GM10248 (cell line): ENCODE data around the gene RFTN1.

Experiments used
- CTCF ChIA-PET: fragments of 300-600 bp; sonication (Branson Sonifier 250); formaldehyde crosslinking; extraction: SDS; loops from one replicate; lab custom pipeline; 2021; ENCODE audit warnings: antibody characterized with exemption; lab: Yijun Ruan, JAX
- POLR2A ChIA-PET: fragments of 350-650 bp; sonication (Branson Sonifier 250); formaldehyde crosslinking; extraction: SDS; loops from one replicate; lab custom pipeline; 2020; ENCODE audit warnings: antibody characterized with exemption; lab: Yijun Ruan, JAX
- DNase-seq: peaks from one replicate; pipeline ENCODE4 v3.0.0; 2012; ENCODE audit errors: extremely low spot score
- TF ChIP-seq, protein P1 (sequence below): IDR thresholded peaks from 2 replicates; pipeline ENCODE4 v1.5.1; 2012; ENCODE audit warnings: mild to moderate bottlenecking, low read depth; ENCODE audit errors: extremely low read depth, missing control alignments, control extremely low read depth

Gene RFTN1

DNA sequence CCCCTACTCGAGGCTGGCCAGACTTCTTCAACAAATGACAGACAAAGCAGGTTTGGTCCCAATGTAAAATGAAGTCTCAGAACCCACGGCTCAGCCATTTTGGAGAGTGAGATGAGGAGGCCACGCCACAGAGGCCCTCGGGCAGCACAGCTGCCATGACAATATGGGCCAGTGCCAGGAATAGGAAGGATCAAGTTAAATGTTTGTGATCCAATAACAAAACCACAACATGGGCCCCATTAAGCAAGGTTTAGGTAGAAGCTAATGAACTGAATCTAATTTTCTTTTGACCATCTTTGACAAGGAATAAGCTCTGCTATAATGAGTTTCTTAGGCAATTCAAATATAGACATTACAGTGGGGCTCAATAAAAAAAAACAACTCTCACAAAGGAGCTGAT, 52.6 kb downstream of the RFTN1 start:
- POLR2A ChIA-PET = interaction anchor here (0.6 kb wide), 1 partner anchor 9 kb away, joined by 3 read pairs; no protein-coding TSS in a partner anchor
- CTCF ChIA-PET = interaction anchor here (1.0 to 2.8 kb wide), 4 partner anchors 11 to 55 kb away, joined by 3 to 10 read pairs (median 3); no protein-coding TSS in a partner anchor
- TF ChIP-seq, protein P1, sequence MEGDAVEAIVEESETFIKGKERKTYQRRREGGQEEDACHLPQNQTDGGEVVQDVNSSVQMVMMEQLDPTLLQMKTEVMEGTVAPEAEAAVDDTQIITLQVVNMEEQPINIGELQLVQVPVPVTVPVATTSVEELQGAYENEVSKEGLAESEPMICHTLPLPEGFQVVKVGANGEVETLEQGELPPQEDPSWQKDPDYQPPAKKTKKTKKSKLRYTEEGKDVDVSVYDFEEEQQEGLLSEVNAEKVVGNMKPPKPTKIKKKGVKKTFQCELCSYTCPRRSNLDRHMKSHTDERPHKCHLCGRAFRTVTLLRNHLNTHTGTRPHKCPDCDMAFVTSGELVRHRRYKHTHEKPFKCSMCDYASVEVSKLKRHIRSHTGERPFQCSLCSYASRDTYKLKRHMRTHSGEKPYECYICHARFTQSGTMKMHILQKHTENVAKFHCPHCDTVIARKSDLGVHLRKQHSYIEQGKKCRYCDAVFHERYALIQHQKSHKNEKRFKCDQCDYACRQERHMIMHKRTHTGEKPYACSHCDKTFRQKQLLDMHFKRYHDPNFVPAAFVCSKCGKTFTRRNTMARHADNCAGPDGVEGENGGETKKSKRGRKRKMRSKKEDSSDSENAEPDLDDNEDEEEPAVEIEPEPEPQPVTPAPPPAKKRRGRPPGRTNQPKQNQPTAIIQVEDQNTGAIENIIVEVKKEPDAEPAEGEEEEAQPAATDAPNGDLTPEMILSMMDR = no peak
- DNase-seq = no peak

DNA sequence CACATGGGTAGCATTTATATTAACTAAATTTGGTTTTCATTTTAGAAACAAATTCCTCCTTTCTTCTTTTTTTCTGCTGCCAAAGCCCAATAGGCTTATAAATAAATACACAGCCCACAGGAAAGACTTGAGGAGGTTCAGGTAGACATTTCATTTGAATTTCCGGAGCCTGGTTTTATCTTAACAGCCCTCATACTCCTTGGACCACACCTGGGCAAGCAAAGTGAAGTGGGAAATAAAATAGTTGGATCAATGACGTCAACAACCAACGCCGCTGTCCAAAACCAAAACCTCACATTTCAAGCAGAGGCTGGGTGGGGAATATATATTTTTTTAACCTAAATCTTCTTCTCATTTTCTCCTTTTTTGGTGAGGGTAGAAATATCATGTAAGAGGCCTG, 53.2 kb downstream of the RFTN1 start:
- CTCF ChIA-PET = interaction anchor here (1.0 to 2.8 kb wide), 2 partner anchors 11 to 21 kb away, joined by 4 to 10 read pairs; no protein-coding TSS in a partner anchor
- POLR2A ChIA-PET = no interaction called here
- TF ChIP-seq, protein P1 = no peak
- DNase-seq = no peak

DNA sequence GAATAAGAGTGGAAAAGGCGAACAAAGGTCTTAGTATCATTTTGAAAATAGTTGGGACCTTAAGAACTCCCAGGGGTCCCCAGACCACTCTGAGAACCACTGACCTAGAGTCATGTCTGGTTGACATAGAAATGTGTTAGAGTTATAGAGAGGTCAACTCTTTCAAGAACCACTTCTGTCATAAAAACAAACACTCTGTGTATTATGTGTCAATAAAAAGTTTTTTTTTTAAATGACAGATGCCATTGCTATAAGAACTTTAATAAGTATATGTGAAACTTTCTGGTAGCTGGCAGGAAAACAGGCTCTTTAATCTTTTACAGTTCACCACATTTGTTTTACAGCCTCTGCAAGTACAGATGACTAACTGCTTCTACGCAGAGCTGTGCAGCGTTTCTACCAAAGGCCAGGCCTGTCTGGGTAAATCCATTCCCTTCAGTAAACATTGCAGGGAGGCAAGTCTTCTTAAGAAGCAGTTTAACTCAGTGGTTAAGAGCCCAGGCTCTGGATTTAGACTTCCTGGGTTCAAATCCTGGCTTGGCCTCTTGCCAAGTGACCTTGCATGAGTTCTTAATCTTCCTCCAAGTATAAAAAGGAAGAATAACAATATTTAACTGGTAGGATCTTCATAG, 56.6 kb downstream of the RFTN1 start:
- no peak for DNase-seq
- POLR2A ChIA-PET = no interaction called here
- CTCF ChIA-PET = no interaction called here
- TF ChIP-seq, protein P1 = no peak

DNA sequence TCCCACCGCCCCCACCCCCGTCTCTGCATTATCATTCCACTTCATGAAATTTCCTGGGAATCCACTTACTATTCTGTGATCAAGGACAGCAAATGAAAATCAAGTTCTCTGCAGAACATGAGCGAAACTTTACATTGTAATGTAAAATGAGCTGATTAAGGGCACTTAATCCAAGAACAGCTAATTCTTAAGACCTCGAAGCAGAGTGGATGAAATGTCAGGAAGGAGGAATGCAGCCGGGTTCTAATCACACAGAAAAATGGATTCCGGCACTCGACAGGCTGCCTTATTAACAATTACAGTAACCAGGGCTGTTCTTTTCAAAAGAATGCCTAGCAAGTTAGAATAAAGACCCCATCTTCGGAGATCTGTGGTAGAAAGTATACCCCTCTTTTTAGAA, 57.5 kb downstream of the RFTN1 start:
- POLR2A ChIA-PET = no interaction called here
- DNase-seq = no peak
- CTCF ChIA-PET = interaction anchor here (1.0 to 5.3 kb wide), 3 partner anchors 11 to 95 kb away, joined by 3 to 33 read pairs (median 3); no protein-coding TSS in a partner anchor
- TF ChIP-seq, protein P1 = no peak

DNA sequence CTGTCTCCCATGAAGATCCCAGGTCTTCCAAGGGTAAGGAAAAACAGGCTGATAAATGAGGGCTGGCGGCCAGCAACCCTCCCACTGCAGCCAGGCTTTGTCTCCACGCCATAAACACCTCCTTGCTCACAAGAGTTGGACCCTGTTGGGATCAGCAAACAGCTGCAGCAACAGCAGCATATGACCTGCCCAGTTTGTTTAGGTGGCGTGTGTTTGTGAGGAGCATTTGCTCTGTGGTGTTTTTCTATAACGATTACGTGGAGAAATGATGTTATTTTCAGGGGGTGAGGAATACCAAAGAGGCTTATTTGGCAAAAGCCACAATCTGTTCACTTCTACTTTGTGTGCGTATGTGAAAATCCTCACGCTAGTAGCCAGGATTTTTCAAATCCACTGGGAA, 58.5 kb downstream of the RFTN1 start:
- ChIA-PET CTCF (interaction anchor here (0.9 to 5.3 kb wide), 4 partner anchors 12 to 44 kb away, joined by 3 to 33 read pairs (median 3); no protein-coding TSS in a partner anchor), POLR2A (no interaction called here)
- DNase-seq = no peak
- TF ChIP-seq, protein P1 = no peak

DNA sequence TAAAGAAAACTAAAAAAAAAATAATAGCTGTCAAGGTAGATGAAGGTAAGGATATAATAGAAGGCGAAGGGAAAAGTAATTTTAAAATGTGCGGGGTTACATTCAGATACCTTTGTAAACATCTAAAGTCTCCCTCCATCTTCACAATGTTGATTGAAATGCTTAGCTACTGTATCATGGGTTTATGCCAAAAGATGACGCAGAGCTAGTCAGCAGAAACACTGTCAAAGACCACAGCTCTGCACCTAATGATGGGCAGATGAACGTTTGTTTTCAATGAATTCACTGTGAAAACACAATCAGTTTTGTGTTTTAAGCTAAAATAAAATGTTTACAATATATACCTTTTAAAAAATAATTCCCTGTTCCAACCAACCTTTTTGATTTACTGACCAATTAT, 61.2 kb downstream of the RFTN1 start:
- ChIA-PET POLR2A (interaction anchor here (1.0 kb wide), 1 partner anchor 9 kb away, joined by 3 read pairs; no protein-coding TSS in a partner anchor), CTCF (interaction anchor here (1.2 to 5.3 kb wide), 6 partner anchors 11 to 30 kb away, joined by 3 to 33 read pairs (median 4); no protein-coding TSS in a partner anchor)
- DNase-seq = no peak
- TF ChIP-seq, protein P1 = no peak
